IMR-90 (cell line): Measurements from ENCODE around the gene PRRC2A. TPM values are rescaled to one million over a fixed set of nuclear protein-coding genes. Genes with fewer than 3 reads are reported as not detected.

ENCODE experiments used
- ATAC-seq: fragments of 200-7000 bp; cut with Tn5 transposase; 2 replicates; pipeline ENCODE4 v1.9.1; 2020; ENCODE audit warnings: low read depth, mild to moderate bottlenecking, moderate library complexity
- BruUV-seq: library from RNA; stranded (reverse); fragments of 400-500 nt; replicated peaks from 2 replicates; lab custom pipeline; 2021; lab: Mats Ljungman, UMichigan
- CTCF ChIA-PET: fragments of 300-600 bp; formaldehyde crosslinking; extraction: SDS; loops from one replicate; lab custom pipeline; 2021; ENCODE audit warnings: antibody characterized with exemption; lab: Yijun Ruan, JAX
- POLR2A ChIA-PET: fragments of 300-600 bp; sonication (Branson Sonifier 250); formaldehyde crosslinking; loops from one replicate; lab custom pipeline; 2022; ENCODE audit warnings: antibody characterized with exemption; ENCODE audit not compliant: unreplicated experiment; lab: Charles Lee
- DNase-seq: peaks from one replicate; pipeline ENCODE4 v3.0.0; 2013
- H2AFZ ChIP-seq: replicated peaks from 2 replicates; pipeline ENCODE3; 2013; ENCODE audit warnings: low read length, mild to moderate bottlenecking; ENCODE audit not compliant: poor library complexity
- H2AK5ac ChIP-seq: 2 replicates; pipeline ENCODE4 v1.6.1; 2013; ENCODE audit warnings: low read depth, low read length, inconsistent platforms
- H2AK9ac ChIP-seq: replicated peaks from 2 replicates; pipeline ENCODE3; 2013; ENCODE audit warnings: mild to moderate bottlenecking, low read depth, low read length, moderate library complexity; ENCODE audit not compliant: poor library complexity
- H2BK120ac ChIP-seq: 2 replicates; pipeline ENCODE4 v1.6.1; 2013; ENCODE audit warnings: low read depth, low read length, inconsistent platforms
- H2BK15ac ChIP-seq: 3 replicates; pipeline ENCODE4 v1.6.1; 2013; ENCODE audit warnings: low read depth, low read length, inconsistent platforms
- H2BK20ac ChIP-seq: 2 replicates; pipeline ENCODE4 v1.6.1; 2013; ENCODE audit warnings: low read depth, mild to moderate bottlenecking, inconsistent platforms, low read length, moderate library complexity
- H2BK5ac ChIP-seq: 2 replicates; pipeline ENCODE4 v1.6.1; 2013; ENCODE audit warnings: mild to moderate bottlenecking, low read depth, low read length, inconsistent platforms; ENCODE audit not compliant: poor library complexity, severe bottlenecking
- H3K14ac ChIP-seq: replicated peaks from 2 replicates; pipeline ENCODE4 v1.6.1; 2013; ENCODE audit warnings: low read depth, low read length, inconsistent platforms
- H3K18ac ChIP-seq: 2 replicates; pipeline ENCODE4 v1.6.1; 2013; ENCODE audit warnings: low read depth, low read length, control low read depth
- H3K23ac ChIP-seq: 2 replicates; pipeline ENCODE4 v1.6.1; 2013; ENCODE audit warnings: low read depth, low read length, inconsistent platforms
- H3K27ac ChIP-seq: 2 replicates; pipeline ENCODE4 v1.5.1; 2013; ENCODE audit warnings: mild to moderate bottlenecking, control low read depth, low read length; ENCODE audit not compliant: insufficient read depth
- H3K27me3 ChIP-seq: 2 replicates; pipeline ENCODE4 v1.6.1; 2013; ENCODE audit warnings: low read length; ENCODE audit not compliant: control insufficient read depth, insufficient read depth
- H3K36me3 ChIP-seq: 2 replicates; pipeline ENCODE4 v1.6.1; 2013; ENCODE audit warnings: low read length, mixed read lengths; ENCODE audit not compliant: control insufficient read depth, insufficient read depth
- H3K4ac ChIP-seq: 2 replicates; pipeline ENCODE4 v1.6.1; 2013; ENCODE audit warnings: low read depth, low read length, inconsistent platforms
- H3K4me1 ChIP-seq: 2 replicates; pipeline ENCODE4 v1.6.1; 2013; ENCODE audit warnings: low read length, mixed read lengths; ENCODE audit not compliant: control insufficient read depth, insufficient read depth
- H3K4me2 ChIP-seq: 2 replicates; pipeline ENCODE4 v1.6.1; 2013; ENCODE audit warnings: low read depth, mild to moderate bottlenecking, control low read depth, low read length, moderate library complexity
- H3K4me3 ChIP-seq: 2 replicates; pipeline ENCODE4 v1.5.1; 2013; ENCODE audit warnings: low read depth, mild to moderate bottlenecking, control low read depth, low read length, moderate library complexity; ENCODE audit not compliant: insufficient read depth
- H3K56ac ChIP-seq: 2 replicates; pipeline ENCODE4 v1.6.1; 2013; ENCODE audit warnings: low read length, inconsistent platforms; ENCODE audit not compliant: insufficient read depth; ENCODE audit errors: extremely low read depth
- H3K79me1 ChIP-seq, 2 experiments: 2 replicates each; pipeline ENCODE4 v1.6.1; 2013; ENCODE audit warnings: low read length in 2 of 2, inconsistent platforms in 1 of 2, low read depth in 1 of 2
- H3K9ac ChIP-seq: 2 replicates; pipeline ENCODE4 v1.6.1; 2013; ENCODE audit warnings: low read depth, low read length, control low read depth
- H3K9me1 ChIP-seq: 2 replicates; pipeline ENCODE4 v1.6.1; 2013; ENCODE audit warnings: low read length, inconsistent platforms; ENCODE audit not compliant: insufficient read depth
- H3K9me3 ChIP-seq: 2 replicates; pipeline ENCODE4 v1.6.1; 2013; ENCODE audit warnings: low read length; ENCODE audit not compliant: control insufficient read depth, insufficient read depth
- H4K20me1 ChIP-seq: 2 replicates; pipeline ENCODE4 v1.6.1; 2013; ENCODE audit warnings: low read length, inconsistent platforms; ENCODE audit not compliant: insufficient read depth
- H4K5ac ChIP-seq: 2 replicates; pipeline ENCODE4 v1.6.1; 2013; ENCODE audit warnings: mild to moderate bottlenecking, low read depth, low read length, control low read depth
- H4K8ac ChIP-seq, 2 experiments: 2 replicates each; pipeline ENCODE4 v1.6.1; 2013; ENCODE audit warnings: low read depth in 2 of 2, low read length in 2 of 2, control low read depth in 1 of 2, inconsistent platforms in 1 of 2
- H4K91ac ChIP-seq: 2 replicates; pipeline ENCODE4 v1.6.1; 2013; ENCODE audit warnings: low read depth, low read length, inconsistent platforms; ENCODE audit not compliant: insufficient read depth
- CTCF ChIP-seq: conservative IDR thresholded peaks from 2 replicates; pipeline ENCODE4 v1.5.1; 2012; ENCODE audit warnings: mild to moderate bottlenecking, low read depth, low read length, improper control_type of control experiment
- POLR2A ChIP-seq: IDR thresholded peaks from 2 replicates; pipeline ENCODE4 v1.6.1; 2012; ENCODE audit warnings: mild to moderate bottlenecking, low read depth, low read length
- RFX5 ChIP-seq: IDR thresholded peaks from 2 replicates; pipeline ENCODE4 v1.8.0; 2012; ENCODE audit warnings: low read depth, mild to moderate bottlenecking, low read length, moderate library complexity
- WGBS, 2 experiments: methylation state at CpG; one replicate each; pipeline versions ENCODE4 v1.1.5 to v1.1.7; 2013; ENCODE audit warnings: missing lambda C conversion rate in 2 of 2; ENCODE audit not compliant: insufficient read length in 1 of 2; ENCODE audit errors: extremely low coverage in 2 of 2; 5-methylcytosine and 5-hydroxymethylcytosine counted together
- dilution Hi-C: fragments of 300-500 bp; cut with HindIII; formaldehyde crosslinking; loops from one replicate; pipeline ENCODE4 v1.14.3; 2018; ENCODE audit warnings: low sequenced_read_pairs; ENCODE audit not compliant: unreplicated experiment
- in situ Hi-C: fragments of 300-500 bp; cut with MboI; formaldehyde crosslinking; loops from 3 replicates; pipeline ENCODE4 v1.14.3; 2019; ENCODE audit warnings: low sequenced_read_pairs, inconsistent platforms, mixed read lengths
- intact Hi-C: fragments of 100-400 bp; cut with micrococcal nuclease; formaldehyde crosslinking; loops from 2 replicates; pipeline ENCODE4 v1.10.0; 2022
- polyA plus RNA-seq, 3 experiments: library from polyadenylated mRNA; depleted of rRNA; stranded (reverse); fragments of >200 nt; gene quantifications; 2 replicates each; pipeline ENCODE4 v1.2.3, GENCODE V29; 2012; ENCODE audit warnings: low replicate concordance in 1 of 3
- total RNA-seq: library from RNA; depleted of rRNA; stranded (reverse); fragments of >200 nt; gene quantifications from 2 replicates; pipeline ENCODE4 v1.2.3, GENCODE V29; 2012

PRRC2A gene
- total and polyA plus RNA-seq, 2 of the 4 experiments (the other 2 are of a cell fraction) = 7.7 to 88.6 TPM

GRCh38 chr6:31676904-31677303 lies 56.4 kb downstream of the PRRC2A start:
- Histone ChIP-seq H3K9ac (no peak overlapping the region), H3K79me1 (peaks cover 0 to 3% of the 10 kb centered on the region in 2 experiments; a peak in 1 of 4 replicates), H3K4me3 (no peak overlapping the region), H4K8ac (no peak overlapping the region; a peak in 1 of 4 replicates), H3K23ac (no peak overlapping the region), H2BK15ac (no peak overlapping the region), H3K36me3 (peaks cover 16% of the 10 kb centered on the region), H4K91ac (no peak overlapping the region), H3K9me3 (no peaks in the 10 kb centered on the region), H3K4ac (no peak overlapping the region), H3K4me2 (no peak overlapping the region), H3K14ac (no peak overlapping the region), H2BK5ac (no peak overlapping the region), H4K5ac (no peak overlapping the region), H2BK120ac (no peak overlapping the region), H2AK5ac (no peak overlapping the region), H2AFZ (peak overlapping the region; percentile 28), H3K9me1 (no peaks in the 10 kb centered on the region), H3K4me1 (peaks cover 9% of the 10 kb centered on the region), H3K56ac (no peak overlapping the region), H3K27me3 (no peaks in the 10 kb centered on the region), H2AK9ac (no peak overlapping the region), H2BK20ac (no peak overlapping the region), H3K27ac (no peak overlapping the region), H4K20me1 (no peaks in the 10 kb centered on the region), H3K18ac (no peak overlapping the region)
- TF ChIP-seq POLR2A (0 out of 2 replicates have a peak, but pooled peaks have one; percentile 24), CTCF (no peak), RFX5 (no peak)
- DNase-seq = no peak
- POLR2A ChIA-PET = no interaction called here
- dilution Hi-C loops = no loop called here
- no CpG with 5 or more reads among the region's 6 CpGs for WGBS, 2 experiments
- no TSS peak for BruUV-seq
- in situ Hi-C loops = no loop called here
- intact Hi-C loops = no loop called here
- CTCF ChIA-PET = no interaction called here
- no peak for ATAC-seq
